Small intestine (tissue), 7 donors: Measurements from ENCODE around the gene LCAT. TPM values are rescaled to one million over a fixed set of nuclear protein-coding genes. Genes with fewer than 3 reads are reported as not detected.
"Not testable (repeated sequence)": the region's sequence is repeated elsewhere in the genome, so short reads cannot be mapped to it uniquely, and the experiment has no call there.

ENCODE experiments used
- DNase-seq, 2 donors: peaks; one replicate each; pipeline versions ENCODE4 v3.0.0 to v3.0.0-alpha.2; 2013
- FAIRE-seq: peaks from 2 replicates; lab custom pipeline; 2012; peaks lifted over from hg19 to GRCh38; lab: Jason Lieb, UNC
- H3K27ac ChIP-seq, 3 donors: one replicate each; pipeline ENCODE4 v1.5.1; 2013; ENCODE audit warnings: low read length in 2 of 3, mild to moderate bottlenecking in 2 of 3, control low read depth in 1 of 3, inconsistent platforms in 1 of 3, low read depth in 1 of 3, moderate library complexity in 1 of 3
- H3K27me3 ChIP-seq, 3 donors: one replicate each; pipeline ENCODE4 v1.6.1; 2013; ENCODE audit warnings: low read length in 3 of 3, inconsistent platforms in 1 of 3; ENCODE audit not compliant: control insufficient read depth in 3 of 3, insufficient read depth in 3 of 3
- H3K36me3 ChIP-seq, 3 donors: one replicate each; pipeline ENCODE4 v1.6.1; 2013; ENCODE audit warnings: low read length in 3 of 3, inconsistent platforms in 1 of 3, low read depth in 1 of 3, mild to moderate bottlenecking in 1 of 3, moderate library complexity in 1 of 3; ENCODE audit not compliant: control insufficient read depth in 3 of 3, insufficient read depth in 2 of 3
- H3K4me1 ChIP-seq, 3 donors: one replicate each; pipeline ENCODE4 v1.6.1; 2013; ENCODE audit warnings: low read length in 2 of 3, inconsistent platforms in 1 of 3, low read depth in 1 of 3, mild to moderate bottlenecking in 1 of 3, moderate library complexity in 1 of 3; ENCODE audit not compliant: control insufficient read depth in 3 of 3, insufficient read depth in 2 of 3
- H3K4me3 ChIP-seq, 3 donors: one replicate each; pipeline ENCODE4 v1.5.1; 2013; ENCODE audit warnings: low read length in 3 of 3, control low read depth in 1 of 3, inconsistent platforms in 1 of 3, low read depth in 1 of 3, mild to moderate bottlenecking in 1 of 3, moderate library complexity in 1 of 3
- H3K9me3 ChIP-seq, 2 donors: one replicate each; pipeline ENCODE4 v1.6.1; 2013; ENCODE audit warnings: low read depth in 1 of 2, low read length in 1 of 2; ENCODE audit not compliant: control insufficient read depth in 2 of 2, insufficient read depth in 1 of 2
- WGBS, 3 donors: extraction: QIAGEN DNeasy Blood & Tissue Kit; methylation state at CpG; one replicate each; pipeline ENCODE4 v1.1.7; 2013; 5-methylcytosine and 5-hydroxymethylcytosine counted together
- polyA plus RNA-seq, 4 donors: library from polyadenylated mRNA; stranded (reverse) in 3 of 4; unstranded in 1 of 4; fragments of 200-250 nt in 3 of 4; fragments of 120-200 nt in 1 of 4; gene quantifications; one replicate each; pipeline versions ENCODE4 v1.2.1 to v1.2.3, GENCODE V29; 2013
- donor health status: healthy with polysubstance abuse.
- donor health status: control.
- donor health status: control.
- donor health status: Bipolar disorder and iron deficiency.
- donor health status: healthy.

The LCAT gene
- polyA plus RNA-seq, 4 donors, result 0.54 to 10.1 (median 2.9) TPM

GRCh38 chr16:67941469-67942199, 2.3 kb downstream of the LCAT start:
- H3K9me3 ChIP-seq, result no peaks in the 10 kb centered on the region
- WGBS, 3 donors, result 72 to 75% (median 75%) methylated on average over 9 of the region's 9 CpGs
- H3K36me3 ChIP-seq, result peaks cover 0 to 72% (median 2%) of the 10 kb centered on the region in 3 donors
- H3K27ac ChIP-seq, result no peak overlapping the region
- FAIRE-seq (no peak), DNase-seq (no peak)
- no peaks in the 10 kb centered on the region for H3K27me3 ChIP-seq
- no peak overlapping the region for H3K4me3 ChIP-seq
- H3K4me1 ChIP-seq, result peaks cover 3 to 17% (median 4%) of the 10 kb centered on the region in 3 donors

GRCh38 chr16:67940446-67941089, 3.4 kb downstream of the LCAT start:
- Histone ChIP-seq H3K27ac (no peak overlapping the region), H3K4me1 (peaks cover 3 to 17% (median 4%) of the 10 kb centered on the region in 3 donors), H3K27me3 (no peaks in the 10 kb centered on the region), H3K9me3 (no peaks in the 10 kb centered on the region), H3K4me3 (no peak overlapping the region), H3K36me3 (peaks cover 0 to 62% (median 2%) of the 10 kb centered on the region in 3 donors)
- FAIRE-seq (no peak), DNase-seq (no peak)
- WGBS, 3 donors, result 91 to 94% (median 94%) methylated on average over 5 of the region's 5 CpGs

- Histone ChIP-seq H3K4me3 (no peak overlapping the region), H3K9me3 (no peaks in the 10 kb centered on the region), H3K27me3 (no peaks in the 10 kb centered on the region), H3K27ac (no peak overlapping the region), H3K36me3 (peaks cover 0 to 61% (median 2%) of the 10 kb centered on the region in 3 donors), H3K4me1 (peaks cover 5 to 25% (median 8%) of the 10 kb centered on the region in 3 donors)
- DNase-seq (peak in 1 of 2 donors; percentile 52), FAIRE-seq (no peak)
- 49 to 72% (median 58%) methylated on average over 33 of the region's 33 CpGs for WGBS, 3 donors
These were observed 4.1 kb downstream of the LCAT start for GRCh38 chr16:67939507-67940445.

- H3K27ac ChIP-seq, result peak overlapping the region in 1 of 3 donors; percentile 95
- peaks cover 0 to 61% (median 2%) of the 10 kb centered on the region in 3 donors for H3K36me3 ChIP-seq
- FAIRE-seq, H3K4me3 ChIP-seq, DNase-seq, H3K27me3 ChIP-seq, H3K9me3 ChIP-seq: not testable (repeated sequence)
- 86 to 98% (median 96%) methylated on average over 5 of the region's 5 CpGs for WGBS, 3 donors
- peaks cover 5 to 19% (median 8%) of the 10 kb centered on the region in 3 donors for H3K4me1 ChIP-seq
These were observed 6.2 kb downstream of the LCAT start for GRCh38 chr16:67937713-67938112.

- Histone ChIP-seq H3K9me3 (no peaks in the 10 kb centered on the region), H3K4me1 (peaks cover 5 to 19% (median 8%) of the 10 kb centered on the region in 3 donors), H3K27me3 (no peaks in the 10 kb centered on the region), H3K4me3 (peak overlapping the region; percentile 85 to 90 (median 86)), H3K27ac (peak overlapping the region; percentile 95 to 98 (median 96)), H3K36me3 (peaks cover 0 to 60% (median 2%) of the 10 kb centered on the region in 3 donors)
- peak in 1 of 2 donors; percentile 92 for DNase-seq
- no peak for FAIRE-seq
- WGBS, 3 donors, result 41 to 45% (median 44%) methylated on average over 6 of the region's 6 CpGs
These were observed 6.9 kb downstream of the LCAT start for GRCh38 chr16:67936880-67937605.

GRCh38 chr16:67936124-67936879, 7.6 kb downstream of the LCAT start, which contains the start of gene PSMB10:
Gene PSMB10, minus strand, starts transcription at chr16:67936850. Its CDS starts 101 bp downstream, at chr16:67936749.
- FAIRE-seq, result no peak
- WGBS, 3 donors, result 0% methylated on average over 50 to 54 of the region's 54 CpGs
- DNase-seq, result peak in 1 of 2 donors; percentile 88

More at GRCh38 chr16:67936124-67936879, 7.6 kb downstream of the LCAT start, which contains the start of gene PSMB10:
- H3K27ac ChIP-seq, result peak within 1 kb of the TSS; percentile 95 to 98 (median 96)
- peaks cover 0 to 60% (median 2%) of the 10 kb centered on the region in 3 donors for H3K36me3 ChIP-seq
- peak within 1 kb of the TSS; percentile 85 to 90 (median 86) for H3K4me3 ChIP-seq
- H3K27me3 ChIP-seq, result no peaks in the 10 kb centered on the region
- peaks cover 5 to 19% (median 8%) of the 10 kb centered on the region in 3 donors for H3K4me1 ChIP-seq
- H3K9me3 ChIP-seq, result no peaks in the 10 kb centered on the region
